ENCODE data around the gene ABCD3.

GRCh38 chr1:94382201-94382600 is 36.0 kb upstream of the ABCD3 start:
- no peak for TF ChIP-seq POLR2A (IDR thresholded peaks at IDR 0.05; ENCODE audit: low read depth, low read length)
- no peak for TF ChIP-seq POLR2AphosphoS5 (IDR thresholded peaks at IDR 0.05; ENCODE audit: low read depth, low read length)
- no peak for TF ChIP-seq POU2F2 (IDR thresholded peaks at IDR 0.05; ENCODE audit: low read depth, low read length)

Data from GM12891 (cell line).